Smooth muscle cell of the brain vasculature (primary cell): Measurements from ENCODE around the gene ADAM19.
A peak's percentile ranks its signal among the peaks of the same experiment; 100 is the strongest.

Experiments used
- DNase-seq: peaks from one replicate; pipeline ENCODE4 v3.0.0-alpha.2; 2012; ENCODE audit warnings: low read depth, low spot score

Gene ADAM19

GRCh38 chr5:157518963-157519362 lies 56.6 kb downstream of the ADAM19 start:
- no peak for DNase-seq

- DNase-seq, result no peak
Measured at GRCh38 chr5:157516626-157517325, 58.8 kb downstream of the ADAM19 start.

DNA sequence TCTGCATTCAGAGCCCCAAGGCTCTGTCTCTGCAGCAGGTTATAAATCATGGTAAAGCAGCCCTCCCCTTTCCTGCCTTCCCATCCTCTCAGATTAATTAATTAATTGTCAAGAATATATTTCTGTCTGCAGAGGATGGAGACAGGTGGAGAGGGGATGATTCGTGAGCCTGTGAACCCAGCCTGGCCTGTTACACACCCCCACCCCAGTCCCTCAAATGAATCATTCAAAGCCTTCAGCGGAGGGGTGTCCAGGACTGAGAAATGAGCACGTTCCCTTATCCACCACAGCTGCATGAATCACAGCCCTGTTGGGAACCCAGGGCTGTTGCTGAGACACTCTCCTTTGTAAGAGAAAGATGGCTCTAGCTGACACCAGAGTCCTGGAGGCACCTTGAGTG lies 59.6 kb downstream of the ADAM19 start:
- no peak for DNase-seq

GRCh38 chr5:157514974-157515373 lies 60.6 kb downstream of the ADAM19 start:
- DNase-seq, result no peak

GRCh38 chr5:157513182-157513581 lies 62.4 kb downstream of the ADAM19 start:
- no peak for DNase-seq

DNA sequence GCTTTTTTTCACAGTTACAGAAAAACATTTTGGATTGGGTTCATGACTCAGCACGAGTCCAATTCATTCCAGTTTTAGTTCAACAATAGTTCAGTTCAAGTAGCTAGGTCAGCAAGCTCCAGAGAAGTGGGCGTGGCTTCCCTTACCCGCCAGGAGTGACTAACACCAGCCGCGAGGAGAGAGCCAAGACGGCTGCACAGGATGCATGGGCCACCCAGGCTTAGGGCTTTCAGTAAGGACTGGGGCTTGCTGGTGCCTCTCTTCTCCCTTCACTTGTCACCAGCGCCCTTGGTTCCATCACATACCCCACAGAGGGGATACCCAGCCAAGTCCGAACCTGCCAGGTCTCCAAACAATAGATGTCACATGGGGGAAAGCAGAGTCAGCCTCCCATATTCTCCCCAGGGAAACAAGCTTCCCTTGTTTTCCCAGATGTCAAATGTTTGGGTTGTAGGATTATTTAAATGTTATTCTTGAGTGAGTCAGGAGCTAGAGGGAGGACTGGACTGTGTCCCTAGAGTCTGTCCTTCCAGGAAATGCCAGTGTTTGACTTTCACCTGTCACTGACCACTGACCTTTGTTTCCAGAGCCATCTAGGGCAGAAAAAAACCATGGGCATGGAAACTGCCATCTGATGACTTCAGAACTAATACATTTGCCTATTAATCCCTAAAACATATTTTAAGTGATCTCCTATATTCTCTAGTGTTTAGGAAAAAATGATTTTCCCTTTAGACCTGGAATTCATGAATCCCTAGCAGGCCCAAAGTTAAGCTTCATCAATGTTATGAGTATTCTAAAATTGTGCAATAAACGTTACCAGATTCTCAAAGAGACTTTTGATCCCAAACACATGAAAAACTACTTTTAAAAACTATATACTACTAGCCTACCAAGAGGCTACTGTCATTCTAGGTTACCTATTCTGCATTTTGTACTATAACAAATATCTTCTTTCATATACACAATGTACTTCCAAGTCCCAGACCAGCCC lies 63.6 kb downstream of the ADAM19 start:
- DNase-seq, result peak; percentile 97

- DNase-seq, result no peak
Measured at GRCh38 chr5:157510682-157511081, 64.9 kb downstream of the ADAM19 start.

DNA sequence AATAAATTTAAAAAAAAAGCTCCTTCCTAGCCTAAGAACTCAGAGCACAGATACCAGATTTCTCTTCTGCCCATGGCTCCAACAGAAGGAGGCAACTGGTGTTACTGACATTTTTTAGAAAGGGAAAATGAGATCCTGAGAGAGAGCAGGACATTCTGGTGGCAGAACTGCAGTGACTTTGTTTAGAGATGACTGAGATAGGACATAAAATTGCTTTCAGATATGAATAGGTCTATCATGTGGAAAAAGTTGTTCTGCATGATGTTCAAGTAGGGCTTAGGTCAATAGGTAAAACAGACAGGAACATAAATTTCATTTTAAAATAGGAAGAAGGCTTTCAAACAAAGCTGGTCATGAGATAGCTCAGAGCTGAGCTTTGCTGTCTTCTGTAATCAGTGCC lies 66.0 kb downstream of the ADAM19 start:
- DNase-seq, result no peak

GRCh38 chr5:157509093-157509492 lies 66.5 kb downstream of the ADAM19 start:
- no peak for DNase-seq

- DNase-seq, result no peak
Measured at GRCh38 chr5:157506981-157507780, 68.4 kb downstream of the ADAM19 start.

- no peak for DNase-seq
Measured at GRCh38 chr5:157506066-157506590, 69.4 kb downstream of the ADAM19 start.

DNA sequence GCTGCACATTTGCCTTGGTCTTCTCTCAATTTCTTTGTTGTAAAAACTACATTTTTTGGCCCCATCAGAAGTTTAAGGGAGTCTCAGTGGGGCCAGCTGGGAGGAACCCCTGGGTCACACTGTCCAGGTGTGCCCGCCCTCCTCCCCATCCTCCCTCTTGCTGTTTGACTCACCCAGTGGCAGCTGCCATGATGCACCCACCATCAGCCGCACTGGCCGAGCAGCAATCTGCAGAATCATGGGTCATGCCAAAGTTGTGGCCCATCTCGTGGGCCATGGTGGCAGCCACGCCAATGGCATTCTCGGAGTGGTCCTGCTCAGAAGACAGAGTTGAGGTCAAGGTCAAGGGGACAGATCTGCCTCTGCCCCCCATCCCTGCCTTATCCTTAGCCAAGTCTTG lies 70.1 kb downstream of the ADAM19 start:
- no peak for DNase-seq

DNA sequence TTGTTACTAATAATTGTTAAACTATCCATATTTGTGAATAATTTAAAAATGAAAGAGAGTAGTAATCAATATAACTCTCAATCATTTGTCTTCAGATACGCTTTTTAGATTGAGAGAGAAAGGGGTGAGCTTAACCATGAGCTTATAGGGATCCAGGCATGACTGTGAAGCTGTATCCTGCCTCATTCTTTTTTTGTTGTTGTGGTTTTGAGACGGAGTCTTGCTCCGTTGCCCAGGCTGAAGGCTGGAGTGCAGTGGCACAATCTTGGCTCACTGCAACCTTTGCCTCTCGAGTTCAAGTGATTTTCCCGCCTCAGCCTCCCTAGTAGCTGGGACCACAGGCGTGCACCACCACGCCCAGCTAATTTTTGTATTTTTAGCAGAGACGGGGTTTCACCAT lies 71.5 kb downstream of the ADAM19 start:
- DNase-seq, result no peak

DNA sequence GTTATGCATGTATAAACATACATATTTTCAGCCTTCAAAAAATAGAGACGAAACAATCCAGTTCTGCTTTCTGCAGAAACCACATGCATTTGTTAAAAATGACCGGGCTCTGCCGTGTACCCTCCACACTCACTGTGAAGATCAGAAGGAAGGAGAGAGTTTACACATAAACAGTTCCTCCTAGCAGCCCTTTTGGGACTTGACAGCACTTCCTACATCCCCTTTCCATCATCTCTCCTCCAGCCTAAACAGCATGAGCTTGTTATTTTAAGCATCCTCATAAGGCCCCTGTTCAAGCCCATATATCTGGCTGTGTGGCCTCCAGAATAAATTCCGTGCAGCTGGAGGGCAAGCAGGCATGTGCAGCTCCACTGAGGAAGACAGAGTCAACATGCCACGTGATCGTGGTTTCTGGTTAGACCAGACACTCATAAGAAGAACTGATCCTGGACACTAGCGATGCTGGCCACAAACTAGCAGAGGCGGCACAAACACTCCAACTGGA lies 73.4 kb downstream of the ADAM19 start:
- DNase-seq, result no peak

- DNase-seq, result no peak
Measured at GRCh38 chr5:157497875-157498611, 77.5 kb downstream of the ADAM19 start.

DNA sequence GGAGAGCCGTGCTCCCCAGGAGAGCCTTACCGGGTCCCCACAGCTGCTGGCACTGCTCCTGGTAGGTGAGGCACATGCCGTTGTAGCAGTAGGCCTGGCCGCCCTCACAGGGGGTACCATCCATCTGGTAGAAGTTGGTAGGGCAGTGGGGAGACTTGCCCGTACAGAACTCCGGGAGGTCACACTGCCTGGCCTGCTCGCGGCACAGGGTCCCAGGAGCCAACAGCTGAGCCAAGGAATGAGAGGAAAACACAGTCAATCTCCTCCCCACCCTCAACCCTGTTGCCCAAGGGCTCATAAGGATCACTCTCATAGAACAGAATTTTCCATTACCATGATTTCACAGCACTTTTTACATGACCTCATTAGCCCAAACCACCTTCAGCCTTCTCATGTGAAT lies 78.7 kb downstream of the ADAM19 start:
- DNase-seq, result no peak

- no peak for DNase-seq
Measured at GRCh38 chr5:157494178-157494832, 81.3 kb downstream of the ADAM19 start.

DNA sequence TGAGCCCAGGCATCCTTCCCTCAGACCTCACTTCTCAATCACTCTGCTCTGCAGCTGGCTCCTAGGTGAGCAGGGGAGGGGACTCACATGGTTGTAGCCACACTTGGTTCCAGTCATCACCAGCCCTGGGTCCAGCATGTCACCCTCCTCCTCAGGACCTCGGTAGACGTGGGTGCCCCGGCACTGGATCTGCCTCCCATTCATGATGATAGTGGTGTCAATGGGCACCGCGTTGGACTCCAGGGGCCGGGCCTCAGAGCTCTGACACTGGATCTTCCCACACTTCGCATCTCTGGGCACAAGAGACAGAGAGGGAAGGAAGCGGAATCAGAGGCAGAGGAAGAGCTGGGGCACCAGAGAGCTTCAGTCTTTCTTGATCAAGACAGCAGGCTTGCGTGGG lies 82.7 kb downstream of the ADAM19 start:
- no peak for DNase-seq

GRCh38 chr5:157491471-157491995 lies 84.0 kb downstream of the ADAM19 start:
- no peak for DNase-seq

DNA sequence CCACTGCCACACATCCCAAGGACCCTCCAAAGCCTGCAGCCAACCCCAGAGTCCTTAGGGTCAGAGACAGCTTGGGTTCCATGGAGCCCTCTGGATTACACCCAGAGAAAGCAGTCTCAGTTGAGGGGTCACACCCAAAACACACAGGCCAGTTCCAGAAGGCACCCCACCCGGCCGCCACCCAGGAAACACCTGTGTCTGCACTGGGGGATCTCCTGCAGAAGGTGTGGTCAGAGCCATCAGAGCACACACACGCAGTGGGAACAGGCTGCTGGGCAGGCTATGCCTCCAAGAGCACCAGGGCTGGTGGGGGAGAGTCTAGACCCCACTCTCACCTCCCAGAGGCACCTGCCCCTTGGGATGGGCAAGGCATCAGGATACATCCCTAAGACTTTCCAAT lies 88.2 kb downstream of the ADAM19 start:
- no peak for DNase-seq
